Retina (tissue), 1 donor: ENCODE measurements around the gene PCDH15.

Experiments used
- DNase-seq: peaks from one replicate; pipeline ENCODE4 v3.0.0-alpha.2; 2016

PCDH15 gene

GRCh38 chr10:54702583-54703485 is 98.2 kb downstream of the PCDH15 start:
- no peak for DNase-seq

- DNase-seq: no peak
Observed at GRCh38 chr10:54691331-54691730, 109.7 kb downstream of the PCDH15 start.

- no peak for DNase-seq
Observed at GRCh38 chr10:54682554-54682953, 118.5 kb downstream of the PCDH15 start.

DNA sequence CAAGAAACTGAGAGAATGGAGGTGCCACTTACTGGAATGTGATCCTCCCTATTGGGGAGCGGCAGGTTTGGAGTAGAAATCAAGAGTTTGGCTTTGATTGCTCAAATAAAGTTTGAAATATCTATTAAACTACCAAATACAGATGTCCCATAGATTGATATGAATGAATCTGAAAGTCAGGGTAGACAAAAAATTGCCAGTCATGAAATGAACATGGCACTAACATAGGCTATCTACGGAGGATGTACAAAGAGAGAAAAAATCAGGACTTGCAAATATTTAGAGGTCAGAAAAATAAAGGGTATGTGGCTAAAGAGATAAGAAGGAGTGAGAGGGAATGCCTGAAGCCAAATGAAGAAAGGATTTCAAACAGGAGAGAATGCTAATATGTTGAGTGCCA is 119.9 kb downstream of the PCDH15 start:
- no peak for DNase-seq

DNA sequence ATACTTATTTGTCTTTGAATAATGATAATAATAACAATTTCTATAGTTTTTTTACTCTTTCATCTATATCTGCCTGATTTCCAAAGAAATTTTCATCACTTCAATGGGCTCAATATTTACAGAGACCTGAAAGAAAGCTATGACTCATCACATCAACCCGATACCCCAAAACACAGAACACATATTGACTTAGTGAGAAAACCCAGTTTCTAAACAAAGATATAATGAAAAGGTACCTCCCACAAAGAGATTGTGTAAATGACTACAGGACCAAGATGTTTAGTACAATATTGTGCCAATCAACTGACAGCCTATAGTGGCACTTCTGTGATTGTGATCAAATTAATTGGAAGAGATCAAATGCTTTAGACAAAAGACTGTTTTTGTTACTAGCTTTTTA is 133.9 kb downstream of the PCDH15 start:
- no peak for DNase-seq

DNA sequence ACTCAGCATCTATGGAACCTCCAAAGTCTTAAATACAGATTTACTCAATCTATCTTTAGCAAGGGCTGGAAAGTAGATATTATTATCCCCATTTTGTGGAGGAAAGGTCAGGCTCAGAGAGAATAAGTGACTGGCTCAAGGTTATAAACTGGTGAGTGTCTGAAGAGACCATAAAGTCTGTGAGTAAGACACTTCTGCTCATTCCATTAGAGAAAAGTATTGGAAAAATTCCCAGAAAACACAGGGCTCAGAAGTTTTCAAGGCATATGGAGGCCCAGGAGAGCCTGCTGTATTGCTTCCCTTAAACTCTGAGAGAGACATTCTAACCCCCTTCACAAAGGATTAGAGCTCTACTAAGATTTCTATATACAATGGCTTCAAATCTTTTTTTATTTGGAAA is 134.8 kb downstream of the PCDH15 start:
- DNase-seq: no peak

DNA sequence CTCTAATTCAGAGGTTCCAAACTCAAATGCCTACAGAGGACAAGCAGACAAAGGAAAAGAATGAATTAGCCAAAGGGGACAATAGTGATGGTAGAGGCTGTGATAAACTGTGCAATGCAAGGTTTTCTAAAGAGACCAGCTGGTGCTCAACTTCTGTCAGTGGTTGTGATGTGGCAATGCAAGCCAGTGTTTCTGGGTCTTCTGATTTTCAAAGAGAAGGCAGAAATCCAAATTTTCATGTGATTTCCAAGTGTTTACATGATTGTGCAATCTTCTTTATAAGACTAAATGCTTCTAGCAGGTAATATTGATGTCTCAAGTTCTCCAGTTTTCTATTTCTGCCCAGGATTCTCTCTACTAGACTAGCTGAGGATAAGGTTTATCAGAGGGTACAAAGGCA is 135.9 kb downstream of the PCDH15 start:
- DNase-seq: no peak

DNA sequence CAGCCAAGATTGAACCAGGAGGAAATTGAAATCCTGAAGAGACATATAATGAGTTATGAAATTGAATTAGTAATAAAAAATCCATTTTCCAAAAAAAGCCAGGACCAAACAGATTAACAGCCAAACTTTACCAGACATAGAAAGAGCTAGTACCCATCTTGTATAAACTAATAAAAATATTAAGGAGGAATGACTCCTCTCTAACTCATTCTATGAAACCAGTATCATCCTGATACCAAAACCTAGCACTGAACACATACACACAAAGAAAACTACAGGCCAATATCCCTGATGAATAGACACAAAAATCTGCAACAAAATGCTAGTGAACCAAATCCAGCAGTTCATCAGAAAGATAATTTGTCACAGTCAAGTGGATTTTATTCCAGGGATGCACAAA is 140.6 kb downstream of the PCDH15 start:
- no peak for DNase-seq

DNA sequence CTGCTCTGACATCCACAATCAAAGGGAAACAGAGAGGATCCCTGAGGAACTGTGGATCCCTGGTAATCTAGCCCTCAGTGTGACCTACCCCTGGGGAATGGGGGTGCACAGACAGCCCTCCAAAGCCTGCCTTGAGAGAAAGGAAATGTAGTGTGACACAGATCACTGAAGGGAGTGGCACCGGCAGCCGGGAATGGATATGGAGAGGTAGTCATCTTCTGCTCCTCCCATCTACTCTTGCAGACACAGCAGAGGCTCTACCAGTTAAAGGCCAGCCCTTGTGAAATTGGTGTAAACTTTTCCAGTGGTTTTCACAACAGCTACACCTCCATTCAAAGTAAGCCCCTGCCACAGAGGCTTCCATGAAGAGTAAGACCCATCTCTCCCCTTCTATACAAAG is 144.4 kb downstream of the PCDH15 start:
- DNase-seq: no peak

- no peak for DNase-seq
Observed at GRCh38 chr10:54653518-54653917, 147.5 kb downstream of the PCDH15 start.

DNA sequence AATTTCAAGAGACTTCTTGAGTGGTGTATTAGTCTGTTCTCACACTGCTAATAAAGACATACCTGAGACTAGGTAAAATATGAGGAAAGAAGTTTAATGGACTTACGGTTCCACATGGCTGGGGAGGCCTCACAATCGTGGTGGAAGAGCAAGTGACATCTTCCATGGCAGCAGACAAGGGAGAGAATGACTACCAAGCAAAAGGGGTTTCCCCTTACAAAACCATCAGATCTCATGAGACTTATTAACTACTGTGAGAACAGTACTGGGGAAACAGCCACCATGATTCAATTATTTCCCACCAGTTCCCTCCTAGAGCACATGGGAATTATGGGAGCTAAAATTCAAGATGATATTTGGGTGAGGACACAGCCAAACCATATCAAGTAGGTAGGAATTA is 150.5 kb downstream of the PCDH15 start:
- no peak for DNase-seq

DNA sequence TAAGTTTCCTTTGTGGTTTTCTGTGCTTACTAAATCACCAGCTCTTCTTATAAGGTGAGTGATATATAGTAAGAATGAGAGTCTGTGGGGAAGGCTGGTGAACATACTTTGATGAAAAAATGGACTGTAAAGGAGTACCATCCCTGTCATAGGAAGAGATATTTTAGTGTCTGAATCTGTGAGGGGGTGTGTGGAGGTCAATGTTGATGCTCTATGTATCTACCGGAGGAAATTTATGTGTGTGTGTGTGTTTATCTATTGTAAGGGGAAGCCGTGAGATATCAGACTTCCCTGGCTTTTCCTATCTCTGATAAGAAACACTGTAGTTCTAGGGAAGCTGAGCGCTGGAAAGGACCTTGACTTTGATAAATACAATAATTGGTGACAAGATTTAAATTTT is 179.0 kb downstream of the PCDH15 start:
- no peak for DNase-seq

DNA sequence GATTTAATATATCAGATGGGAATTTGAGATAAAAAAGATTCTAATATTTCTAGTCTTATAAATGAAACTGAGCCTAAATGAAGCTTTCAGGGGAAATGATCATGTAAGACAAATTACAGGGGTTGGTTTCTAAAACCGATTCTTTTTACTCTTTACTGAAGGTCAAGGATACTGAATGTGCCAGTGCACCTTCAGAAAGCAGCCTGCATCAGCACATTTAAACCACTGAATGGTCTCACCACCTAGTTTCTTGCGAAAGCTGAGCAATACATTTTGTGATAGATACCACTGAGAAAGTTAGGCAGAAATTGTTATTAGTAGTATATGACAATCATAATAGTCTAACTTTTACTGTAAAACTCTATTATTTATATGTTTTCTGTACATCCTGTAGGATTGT is 180.7 kb downstream of the PCDH15 start:
- no peak for DNase-seq

DNA sequence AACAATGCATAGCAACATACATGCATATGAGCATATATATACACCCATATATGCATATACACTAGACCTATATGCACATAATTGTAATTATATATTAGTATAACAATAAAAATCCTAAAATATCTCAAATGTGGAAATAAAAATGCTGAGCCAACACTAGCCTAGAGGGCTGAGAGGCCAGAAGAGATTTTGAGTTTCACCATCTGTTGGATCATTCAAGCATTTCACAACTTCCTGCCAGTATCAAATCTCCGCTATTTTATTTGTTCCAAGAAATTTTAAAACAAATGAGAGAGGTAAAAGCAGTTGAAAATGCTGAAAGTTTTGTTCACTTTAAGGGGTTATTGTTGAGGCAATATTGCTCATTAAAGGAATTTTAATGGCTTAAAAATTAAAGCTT is 187.0 kb downstream of the PCDH15 start:
- DNase-seq: no peak

- DNase-seq: no peak
Observed at GRCh38 chr10:54613162-54613561, 187.9 kb downstream of the PCDH15 start.

GRCh38 chr10:54609423-54609822 is 191.6 kb downstream of the PCDH15 start:
- DNase-seq: no peak

- DNase-seq: no peak
Observed at GRCh38 chr10:54607983-54608382, 193.0 kb downstream of the PCDH15 start.

- no peak for DNase-seq
Observed at GRCh38 chr10:54594289-54594688, 206.7 kb downstream of the PCDH15 start.

- DNase-seq: no peak
Observed at GRCh38 chr10:54587971-54588370, 213.1 kb downstream of the PCDH15 start.

- no peak for DNase-seq
Observed at GRCh38 chr10:54585572-54585971, 215.5 kb downstream of the PCDH15 start.

- DNase-seq: no peak
Observed at GRCh38 chr10:54577682-54578081, 223.3 kb downstream of the PCDH15 start.

- DNase-seq: no peak
Observed at GRCh38 chr10:54576541-54576940, 224.5 kb downstream of the PCDH15 start.

- DNase-seq: no peak
Observed at GRCh38 chr10:54559498-54559897, 241.5 kb downstream of the PCDH15 start.

GRCh38 chr10:54554028-54554427 is 247.0 kb downstream of the PCDH15 start:
- DNase-seq: no peak

- no peak for DNase-seq
Observed at GRCh38 chr10:54550016-54550415, 251.0 kb downstream of the PCDH15 start.
